GM21825 (cell line): ENCODE results near the gene PAX1.

Source experiments
- ATAC-seq: cut with Tn5 transposase; IDR thresholded peaks from one replicate; pipeline ENCODE4 v1.9.1; 2021; ENCODE audit warnings: mild to moderate bottlenecking, moderate library complexity; ENCODE audit not compliant: unreplicated experiment

Gene PAX1

DNA sequence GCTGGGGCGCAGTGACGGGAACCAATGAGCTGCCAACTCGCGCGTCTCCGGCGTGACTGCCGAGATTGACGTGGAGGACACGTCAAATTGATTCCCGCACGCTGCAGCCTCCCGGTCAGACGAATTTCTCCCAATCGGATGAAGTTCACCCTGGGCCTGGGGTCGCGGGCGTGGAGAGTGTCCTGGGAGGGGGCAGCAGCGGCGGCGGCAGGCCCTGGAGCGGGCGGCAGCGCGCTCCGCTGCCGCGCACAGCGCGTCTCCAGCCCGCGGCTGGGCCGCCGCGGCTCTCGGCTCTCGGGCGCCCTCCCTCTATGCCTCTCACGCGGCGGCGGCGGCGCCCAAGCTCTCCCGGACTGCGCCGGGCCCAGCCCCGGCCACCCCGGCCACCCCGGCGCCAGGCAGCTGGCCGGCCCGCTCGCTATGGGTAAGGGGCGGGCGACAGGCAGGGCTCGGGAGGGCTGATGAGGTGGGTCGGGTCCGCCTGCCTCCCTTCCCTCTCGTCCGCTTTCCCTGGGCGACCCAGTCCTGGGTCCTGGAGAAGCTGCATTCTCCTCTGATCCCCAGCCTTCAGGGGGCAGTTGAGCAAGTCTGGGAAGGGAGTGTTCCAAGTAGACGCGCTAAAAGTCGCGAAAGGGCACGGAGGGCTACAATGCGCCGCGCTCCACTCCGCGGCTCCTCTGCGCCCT lies at the start of gene PAX1:
Gene PAX1, plus strand, starts transcription at position 90 of the 686 bp plus-strand sequence. Its CDS starts 49 bp downstream, at position 139.
- ATAC-seq, result no peak

DNA sequence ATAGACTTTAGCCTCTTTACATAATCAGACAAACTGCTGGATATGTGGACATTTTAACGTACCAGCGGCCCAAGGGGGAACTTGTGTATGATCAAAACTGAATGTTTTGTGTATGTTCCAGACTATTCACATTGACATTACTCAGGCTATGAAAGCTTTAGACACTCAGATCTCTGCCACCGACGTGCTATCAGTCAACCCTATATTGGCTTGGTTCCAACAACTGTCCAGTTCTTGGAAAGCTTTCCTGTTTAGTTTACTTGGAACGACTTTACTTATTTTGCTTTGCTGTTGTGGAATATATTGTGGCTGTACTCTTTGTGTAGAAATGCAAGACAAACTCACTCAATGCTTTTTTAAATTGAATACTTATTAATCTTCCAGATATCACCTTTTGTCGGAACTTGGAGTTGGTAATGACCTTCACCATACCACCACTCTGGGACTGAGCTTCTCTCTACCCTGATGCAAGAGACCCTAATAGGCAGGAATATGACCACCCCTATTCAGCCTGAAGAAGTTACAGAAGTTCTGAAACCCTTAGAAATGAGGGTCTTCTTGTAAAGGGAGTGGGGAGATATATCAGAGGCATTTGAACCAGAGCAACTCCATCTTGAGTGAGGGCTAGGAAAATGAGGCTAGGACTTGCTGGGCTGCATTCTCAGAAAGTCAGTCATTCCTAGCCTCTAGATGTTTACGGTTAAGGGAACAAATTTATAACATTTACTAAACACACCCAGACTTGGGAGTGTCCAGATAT lies 49.0 kb upstream of the PAX1 start:
- ATAC-seq, result no peak

DNA sequence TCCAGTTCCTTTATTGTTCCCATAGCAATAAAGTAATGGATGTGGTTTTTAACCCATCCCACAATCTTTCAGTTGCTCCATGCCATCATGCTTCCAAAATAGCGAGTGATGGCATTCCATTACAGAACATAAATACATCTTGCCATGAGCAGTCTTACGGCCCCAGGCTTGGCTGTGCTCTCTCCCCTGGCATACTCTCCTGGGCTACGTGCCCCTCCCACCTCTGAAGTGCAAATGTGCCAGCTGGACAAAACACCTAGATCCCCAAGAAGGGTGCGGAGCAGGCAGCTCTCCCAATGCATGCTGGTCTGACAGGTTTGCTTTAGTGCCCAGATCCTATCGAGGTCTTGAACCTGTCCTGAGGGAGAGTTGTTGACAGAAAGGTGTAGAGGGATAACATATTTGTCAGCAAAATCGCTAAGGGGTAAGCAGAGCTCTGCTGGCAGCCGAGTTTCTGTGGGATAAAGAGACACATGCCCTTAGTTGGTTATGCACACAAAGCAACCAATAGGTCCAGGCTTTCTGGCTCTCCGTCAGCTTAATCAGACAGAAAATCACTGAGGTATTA lies 43.9 kb upstream of the PAX1 start:
- no peak for ATAC-seq

DNA sequence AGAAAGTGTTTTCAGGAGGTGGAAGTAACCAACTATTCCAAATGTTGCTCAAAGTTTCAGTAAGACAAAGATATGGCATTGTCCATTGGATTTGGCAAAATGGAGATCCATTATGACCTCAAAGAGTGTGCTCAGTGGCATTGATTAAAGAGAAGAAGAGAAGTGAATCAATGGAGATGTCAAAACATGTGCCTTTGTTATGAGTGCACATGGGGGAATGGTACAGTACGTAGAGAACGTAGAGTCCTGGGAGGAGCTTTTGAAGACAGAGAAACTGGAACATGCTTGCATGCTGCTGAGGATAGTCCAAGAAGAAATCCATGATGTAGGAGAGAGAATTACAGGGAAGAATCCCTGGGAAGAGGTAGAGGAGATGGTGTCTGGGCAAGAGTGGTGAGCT lies 42.0 kb upstream of the PAX1 start:
- no peak for ATAC-seq

DNA sequence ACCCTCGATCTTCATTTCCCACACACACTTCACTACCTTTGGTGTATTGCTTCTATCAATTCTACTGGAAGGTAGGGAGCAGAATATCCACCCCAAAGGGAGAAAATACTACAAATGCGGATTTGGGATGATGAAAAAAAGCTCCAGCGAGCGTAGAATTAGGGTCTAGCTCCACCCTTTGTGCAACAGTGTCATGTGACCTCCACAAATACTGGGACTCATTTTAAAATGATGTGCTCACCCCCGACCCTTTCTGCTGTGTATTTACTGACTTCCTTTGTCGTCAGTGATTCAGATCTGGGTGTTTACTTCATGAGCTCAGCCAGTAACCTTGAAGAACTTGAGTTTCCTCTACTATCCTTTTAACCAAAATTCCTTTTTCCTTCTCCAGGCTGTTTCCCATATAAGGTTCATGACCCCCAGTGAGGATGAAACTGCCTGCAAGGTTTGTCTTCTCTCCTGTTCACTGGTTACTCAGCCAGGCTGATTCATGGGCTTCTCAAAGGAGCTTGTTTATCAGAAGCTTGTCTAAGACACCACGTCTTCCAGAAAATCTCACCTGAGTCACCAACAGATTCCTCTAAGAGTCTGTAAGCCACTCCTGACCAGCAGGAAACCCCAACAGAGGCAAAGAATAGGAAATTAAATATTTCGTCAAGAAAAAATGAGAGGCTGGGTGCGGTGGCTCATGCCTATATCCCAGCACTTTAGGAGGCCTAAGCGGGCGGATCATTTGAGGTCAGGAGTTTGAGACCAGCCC lies 39.6 kb upstream of the PAX1 start:
- no peak for ATAC-seq

DNA sequence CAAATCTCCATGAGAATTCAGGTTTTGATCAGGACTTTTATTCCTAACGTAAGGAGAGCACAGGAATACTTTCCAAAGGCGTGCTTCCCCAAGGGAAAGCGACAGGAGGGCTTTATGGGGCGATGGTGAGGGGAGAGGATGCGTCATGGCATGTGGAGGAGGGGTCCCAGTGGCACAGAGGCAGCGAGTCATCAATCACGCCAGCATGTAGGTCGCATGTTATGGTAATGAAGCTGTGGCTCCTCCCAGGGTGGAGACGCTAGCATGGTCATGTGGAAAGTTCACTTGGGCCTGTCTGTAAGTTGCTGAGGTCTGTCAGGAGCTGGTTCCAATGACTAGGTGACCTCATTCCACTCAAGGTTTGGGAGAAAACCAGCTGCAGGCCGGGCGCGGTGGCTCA lies 35.3 kb upstream of the PAX1 start:
- no peak for ATAC-seq

DNA sequence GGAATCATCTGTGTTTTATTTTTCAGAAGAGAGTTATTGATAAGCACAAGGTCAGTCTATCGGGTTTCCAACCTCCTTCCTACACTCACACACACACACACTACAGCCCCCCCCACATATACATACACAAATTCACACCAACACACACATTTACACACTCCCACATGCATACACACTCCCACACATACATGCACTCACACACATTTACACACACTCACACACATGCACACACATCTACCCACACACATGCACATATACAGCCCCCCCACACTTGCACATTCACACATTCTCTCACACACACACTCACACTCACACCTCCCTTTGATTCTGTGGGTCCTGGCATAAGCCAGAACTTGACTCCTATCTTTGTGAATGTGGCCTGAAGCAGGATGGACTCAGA lies 34.5 kb upstream of the PAX1 start:
- no peak for ATAC-seq

DNA sequence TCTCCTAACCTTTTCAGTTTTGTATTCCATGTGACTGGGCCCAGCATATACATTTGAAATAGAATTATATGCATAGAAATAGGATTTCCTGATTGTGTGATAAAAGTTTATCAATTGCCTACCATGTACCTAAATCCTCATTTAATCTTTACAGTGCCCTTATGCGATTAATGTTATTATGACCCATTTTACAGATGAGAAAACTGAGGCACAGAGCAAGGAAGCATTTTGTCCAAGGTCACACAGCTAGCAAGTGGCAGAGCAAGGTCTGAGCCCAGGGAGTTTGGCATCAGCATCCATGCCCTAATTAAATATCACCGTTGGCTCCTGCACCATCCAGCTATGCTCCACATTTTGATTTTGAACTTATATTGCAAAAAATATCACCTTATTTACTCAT lies 28.2 kb upstream of the PAX1 start:
- ATAC-seq, result no peak

DNA sequence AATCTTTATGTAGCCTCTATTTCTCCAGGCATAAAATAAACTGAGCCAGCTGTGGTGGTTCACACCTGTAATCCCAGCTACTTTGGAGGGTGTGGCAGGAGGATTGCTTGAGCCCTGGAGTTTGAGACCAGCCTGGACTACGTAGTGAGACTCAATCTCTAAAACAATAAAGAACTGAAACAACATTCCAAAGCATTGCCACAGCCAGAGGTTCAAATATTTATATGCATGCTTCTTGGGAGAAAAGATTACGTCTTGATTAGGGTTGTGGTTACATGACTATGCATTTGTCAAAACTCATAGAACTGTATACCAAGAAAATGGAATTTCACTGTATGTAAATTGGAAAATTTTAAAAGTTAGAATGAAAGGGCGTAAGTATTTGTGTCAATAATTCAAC lies 27.7 kb upstream of the PAX1 start:
- no peak for ATAC-seq

DNA sequence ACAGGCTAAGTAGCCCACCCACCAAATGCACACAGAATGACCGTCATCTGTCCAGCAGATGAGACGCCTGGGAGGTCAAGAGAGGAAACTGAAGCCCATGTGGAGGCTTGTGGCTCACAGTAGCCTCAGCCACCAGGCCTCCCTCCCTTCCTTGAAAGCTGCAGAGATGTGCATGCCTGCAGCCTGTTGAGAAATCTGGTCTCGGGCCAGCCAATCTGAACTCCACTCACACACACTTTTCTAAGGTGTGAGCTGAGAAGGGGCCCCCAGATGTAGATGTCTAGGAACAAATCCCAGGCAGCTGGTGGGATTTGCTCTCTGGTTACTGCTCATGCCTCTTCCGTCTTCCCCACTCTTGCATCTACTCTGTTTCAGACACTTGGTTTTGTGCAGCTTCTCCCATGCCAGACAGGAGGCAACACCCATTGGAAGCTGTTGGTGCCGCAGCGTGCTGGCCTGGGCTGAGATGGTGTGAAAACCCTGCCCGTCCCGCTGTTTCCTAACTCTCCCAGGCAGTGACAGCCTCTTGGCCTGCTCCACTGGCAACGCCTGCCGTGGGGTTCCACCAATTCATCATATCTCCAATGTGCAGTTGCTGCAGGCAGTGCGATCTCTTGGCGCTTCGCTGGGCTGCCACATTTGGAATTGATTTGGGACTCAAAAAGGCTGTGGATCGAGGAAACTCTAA lies 24.1 kb upstream of the PAX1 start:
- no peak for ATAC-seq

DNA sequence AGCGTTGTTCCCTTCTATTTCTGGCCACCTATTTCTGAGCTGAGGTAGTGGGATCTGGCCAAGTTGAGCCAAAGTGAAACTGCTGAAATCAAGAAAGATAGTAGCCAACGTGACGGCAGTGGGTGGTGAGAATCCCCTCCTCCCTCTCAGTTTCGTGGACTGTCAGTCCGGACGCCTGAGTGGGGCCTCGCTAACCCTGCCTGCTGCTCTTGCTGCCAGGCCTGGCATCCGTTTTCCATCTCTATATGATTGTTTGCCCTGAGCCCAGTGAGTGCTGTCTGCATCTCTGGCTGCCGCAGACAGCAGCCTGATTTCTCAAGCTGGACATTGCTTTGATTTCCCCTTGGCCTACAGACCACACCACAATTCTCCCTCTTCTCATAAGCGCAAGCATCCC lies 23.5 kb upstream of the PAX1 start:
- no peak for ATAC-seq

DNA sequence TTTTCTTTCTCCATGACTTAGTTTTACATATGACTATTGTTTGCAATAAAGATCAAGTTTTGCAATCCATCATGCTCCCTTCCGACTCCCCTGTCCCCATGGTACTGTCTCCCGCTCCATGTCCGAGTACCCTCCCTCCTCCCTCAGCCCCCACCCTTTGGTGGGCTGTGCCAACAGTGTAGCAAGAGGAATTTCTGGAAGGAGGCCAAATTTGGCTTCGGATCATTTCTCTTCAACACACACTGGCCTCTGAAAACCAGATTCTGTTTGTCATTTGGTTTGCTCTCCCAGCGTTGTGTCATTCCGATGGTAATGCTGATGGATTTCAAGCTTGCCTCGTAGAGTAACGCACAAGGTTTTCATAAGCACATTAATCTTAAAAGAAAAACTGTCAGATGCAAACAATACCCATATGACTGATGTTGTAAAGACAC lies 22.9 kb upstream of the PAX1 start:
- no peak for ATAC-seq

DNA sequence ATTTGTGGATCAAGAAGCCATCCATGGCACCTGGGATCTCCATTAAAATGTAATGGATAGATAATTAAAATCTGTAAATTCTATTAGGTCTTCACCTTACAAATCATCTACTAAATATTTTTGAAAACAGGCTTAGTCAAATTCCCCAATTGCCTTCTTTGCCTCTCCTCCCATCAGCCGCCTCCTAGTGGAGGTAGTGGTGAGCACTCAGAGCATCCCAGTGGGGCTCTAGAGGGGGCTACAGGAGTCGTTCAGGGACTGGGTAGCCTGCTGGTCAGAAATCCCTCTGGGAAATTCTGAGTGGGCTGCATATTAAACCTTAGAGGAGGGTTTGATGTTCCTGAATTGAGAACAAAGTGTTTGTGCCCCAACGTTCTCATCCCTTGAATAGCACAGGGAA lies 20.8 kb upstream of the PAX1 start:
- no peak for ATAC-seq

DNA sequence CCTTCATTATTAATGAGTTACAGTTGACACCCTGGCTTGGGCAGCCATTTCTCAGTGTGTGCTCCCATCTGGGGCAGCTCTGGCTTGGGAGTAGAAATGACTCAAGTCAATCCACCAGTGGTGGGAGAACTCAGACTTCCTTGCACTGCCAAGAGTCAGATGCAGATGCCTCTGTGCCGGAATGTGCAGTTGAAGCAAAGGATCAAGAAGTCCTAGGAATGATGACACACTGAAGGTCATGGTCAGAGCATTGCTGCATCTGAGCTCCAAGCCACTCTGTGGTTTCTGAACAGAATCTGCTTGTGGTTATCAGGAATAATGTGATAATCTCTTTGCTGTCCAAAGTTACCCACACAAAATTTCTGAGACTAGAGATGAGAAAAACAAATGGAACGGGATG lies 19.5 kb upstream of the PAX1 start:
- ATAC-seq, result no peak

DNA sequence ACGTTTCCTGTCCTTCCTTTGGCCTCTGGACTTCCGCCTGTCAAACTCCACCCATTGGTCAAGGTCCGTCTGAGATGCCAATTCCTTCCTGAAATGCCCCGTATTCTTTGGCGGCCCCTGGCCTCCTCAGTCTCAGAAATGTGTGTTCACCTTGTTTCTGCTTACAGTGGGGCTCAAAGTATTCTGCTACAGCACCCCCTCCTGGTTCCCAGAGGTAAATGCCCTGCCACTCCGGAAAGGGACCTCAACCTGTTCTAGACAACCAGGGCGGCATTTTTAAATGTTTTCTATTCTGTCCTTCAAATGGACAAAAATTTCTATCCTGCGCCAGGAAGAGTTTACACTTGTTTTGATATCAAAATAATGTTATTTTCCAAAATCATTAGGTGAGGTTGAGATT lies 12.1 kb upstream of the PAX1 start:
- ATAC-seq, result no peak

DNA sequence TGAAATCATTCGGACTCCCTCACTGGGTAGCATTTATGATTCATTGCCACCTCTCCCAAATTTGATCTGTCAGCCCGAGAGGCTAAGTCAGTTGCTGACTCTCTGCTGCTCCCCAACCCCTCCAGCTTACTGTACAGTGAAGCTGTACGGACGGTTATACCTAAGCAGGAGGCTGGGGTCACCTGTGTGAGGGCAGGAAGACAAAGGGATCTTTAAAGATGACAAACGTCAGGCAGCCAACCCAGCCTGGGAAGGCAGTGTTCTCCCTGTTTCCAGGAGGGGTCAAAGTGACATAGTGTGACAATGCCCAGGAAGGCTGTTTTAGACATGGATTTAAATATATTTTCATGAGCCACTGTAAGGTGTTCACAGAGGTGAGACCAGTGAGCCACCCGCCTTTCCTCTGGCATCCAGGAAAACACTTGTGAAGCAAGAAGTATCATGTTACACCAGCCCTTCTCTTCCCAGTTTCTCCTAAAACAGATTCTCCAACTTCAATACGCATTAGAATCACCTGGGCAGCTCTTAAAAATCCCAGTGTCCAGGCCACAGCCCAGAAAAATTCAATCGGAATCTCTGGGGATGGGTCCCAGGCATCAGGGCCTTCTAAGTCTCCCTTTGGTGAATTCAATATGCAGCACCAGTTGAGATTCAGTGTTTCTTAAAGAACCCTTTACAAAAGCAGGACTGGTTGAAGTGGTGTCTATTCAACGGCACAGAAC lies 6.8 kb upstream of the PAX1 start:
- ATAC-seq, result no peak

DNA sequence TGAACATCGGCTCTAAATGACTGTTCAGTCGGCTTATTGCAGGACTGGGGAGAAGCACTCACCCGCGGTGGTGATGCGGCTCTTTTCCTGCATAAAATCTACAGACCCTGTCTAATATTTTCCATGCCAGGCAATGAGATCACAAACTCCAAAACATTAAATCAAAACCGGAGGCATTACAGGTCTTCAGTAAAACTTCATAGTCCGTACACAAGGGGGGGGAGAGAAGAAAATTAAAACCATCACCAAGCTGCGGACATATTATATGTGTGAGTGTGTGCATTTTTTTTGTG lies 6.3 kb upstream of the PAX1 start:
- no peak for ATAC-seq

DNA sequence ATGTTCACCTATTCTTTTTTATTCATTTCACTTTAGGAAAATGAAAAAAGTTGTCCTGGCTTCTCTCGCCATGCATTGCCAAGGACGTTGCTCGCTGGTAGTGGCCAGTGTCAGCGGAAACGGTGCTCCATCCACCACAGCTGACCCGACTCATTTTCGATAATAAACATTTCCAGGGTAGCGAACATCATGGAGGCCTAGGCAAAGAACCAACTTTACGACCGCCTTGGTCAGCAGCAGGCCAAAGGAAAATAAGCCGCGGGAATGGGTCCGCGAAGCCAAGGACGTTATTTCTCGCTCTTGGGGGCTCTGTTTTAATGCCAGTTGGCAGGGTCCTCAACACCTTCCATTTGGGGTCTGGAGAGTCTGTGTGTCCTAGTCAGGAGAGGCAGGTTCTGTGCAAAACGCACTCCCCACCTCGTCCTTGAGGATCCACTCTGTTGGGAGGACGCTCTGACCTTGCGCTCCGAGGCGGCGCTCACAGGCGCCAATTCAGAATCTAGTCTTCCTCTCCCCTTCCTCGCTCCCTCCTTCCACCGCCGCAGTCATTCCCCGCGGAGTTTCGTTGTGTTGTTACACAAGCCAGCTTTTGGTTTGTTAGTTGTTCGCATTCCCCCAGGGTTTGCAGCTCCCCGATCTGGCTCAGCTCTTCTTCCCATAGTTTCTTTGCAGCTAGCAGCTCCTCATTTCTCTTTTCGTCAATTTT lies 4.1 kb upstream of the PAX1 start:
- ATAC-seq, result no peak

DNA sequence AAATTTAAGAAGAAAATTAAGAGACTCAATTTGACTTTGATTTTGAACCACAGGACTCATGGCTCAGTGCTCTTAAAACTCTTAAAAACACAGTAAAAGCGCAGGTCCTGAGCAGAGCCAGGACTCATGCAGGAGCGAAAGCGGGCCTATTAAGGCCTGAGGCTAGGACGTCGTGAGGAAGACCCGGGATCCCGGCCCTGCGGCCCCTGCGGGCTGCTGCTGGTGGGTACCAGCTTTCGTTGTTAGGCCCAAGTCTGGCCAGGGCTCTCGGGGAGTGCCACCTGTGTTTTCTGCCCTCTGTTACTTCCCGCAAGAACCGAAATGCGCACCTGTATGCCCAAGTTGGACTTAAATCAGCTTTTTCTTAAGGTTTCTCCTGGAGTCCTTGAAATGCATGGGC lies 3.4 kb upstream of the PAX1 start:
- ATAC-seq, result no peak
